SK-N-MC (cell line): ENCODE data around the gene CLCC1.

Source experiments
- EZH2 ChIP-seq: fragments of 200-600 bp; sonication (generic); IDR thresholded peaks from one replicate; pipeline ENCODE4 v1.6.1; 2017; ENCODE audit warnings: antibody characterized with exemption
- FOXP2 ChIP-seq: optimal IDR thresholded peaks from 2 replicates; pipeline ENCODE3; 2011; ENCODE audit warnings: mild to moderate bottlenecking, moderate library complexity; ENCODE audit not compliant: insufficient read depth; ENCODE audit errors: extremely low read length, control extremely low read depth
- POLR2AphosphoS5 ChIP-seq: IDR thresholded peaks from 2 replicates; pipeline ENCODE4 v1.6.1; 2012; ENCODE audit warnings: mild to moderate bottlenecking, low read depth, low read length, borderline replicate concordance

GRCh38 chr1:108925920-108926319 lies 37.4 kb downstream of the CLCC1 start:
- TF ChIP-seq POLR2AphosphoS5 (no peak), EZH2 (no peak), FOXP2 (no peak)
